Transverse colon (tissue), 3 donors: ENCODE measurements around the gene RIMBP2.

Experiments used
- CTCF ChIP-seq, 5 experiments: fragments of 200-600 bp in 3 of 5; fragments of 450-650 bp in 2 of 5; sonication (generic) in 3 of 5; IDR thresholded peaks; 1 replicate in 2 of 5; 2 replicates in 3 of 5; pipeline ENCODE4 v1.5.1; 2016 to 2017; ENCODE audit warnings: antibody characterized with exemption in 5 of 5, inconsistent platforms in 3 of 5, mild to moderate bottlenecking in 2 of 5, moderate library complexity in 1 of 5
- POLR2A ChIP-seq: fragments of 450-650 bp; IDR thresholded peaks from one replicate; pipeline ENCODE4 v1.6.1; 2016; ENCODE audit warnings: antibody characterized with exemption, mild to moderate bottlenecking, moderate library complexity

- TF ChIP-seq CTCF (IDR thresholded peaks at IDR 0.05) (no peak), POLR2A (no peak)
These were observed 113.8 kb downstream of the RIMBP2 start for GRCh38 chr12:130602251-130602650.
